ENCODE data around the gene GSTO1.

The GSTO1 gene

DNA sequence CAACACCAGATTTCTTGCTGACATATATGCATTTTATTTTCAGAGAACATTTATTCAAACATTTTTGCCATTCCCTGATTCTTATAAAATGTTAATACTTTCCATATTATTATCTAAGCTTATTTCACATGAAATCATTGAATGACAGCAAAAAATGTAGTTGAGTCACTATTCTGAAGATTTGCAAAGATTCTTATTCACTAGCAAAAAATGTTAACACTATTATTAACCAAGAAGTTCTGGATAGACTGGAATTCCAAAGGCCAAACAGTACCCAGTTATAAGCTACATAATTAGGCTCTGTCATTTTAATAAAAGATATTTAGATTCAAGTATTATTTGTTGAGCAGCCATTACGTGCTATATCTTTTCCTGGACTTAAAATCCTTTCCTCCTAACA is 18.6 kb downstream of the GSTO1 start:
- TF ChIP-seq, protein P1, sequence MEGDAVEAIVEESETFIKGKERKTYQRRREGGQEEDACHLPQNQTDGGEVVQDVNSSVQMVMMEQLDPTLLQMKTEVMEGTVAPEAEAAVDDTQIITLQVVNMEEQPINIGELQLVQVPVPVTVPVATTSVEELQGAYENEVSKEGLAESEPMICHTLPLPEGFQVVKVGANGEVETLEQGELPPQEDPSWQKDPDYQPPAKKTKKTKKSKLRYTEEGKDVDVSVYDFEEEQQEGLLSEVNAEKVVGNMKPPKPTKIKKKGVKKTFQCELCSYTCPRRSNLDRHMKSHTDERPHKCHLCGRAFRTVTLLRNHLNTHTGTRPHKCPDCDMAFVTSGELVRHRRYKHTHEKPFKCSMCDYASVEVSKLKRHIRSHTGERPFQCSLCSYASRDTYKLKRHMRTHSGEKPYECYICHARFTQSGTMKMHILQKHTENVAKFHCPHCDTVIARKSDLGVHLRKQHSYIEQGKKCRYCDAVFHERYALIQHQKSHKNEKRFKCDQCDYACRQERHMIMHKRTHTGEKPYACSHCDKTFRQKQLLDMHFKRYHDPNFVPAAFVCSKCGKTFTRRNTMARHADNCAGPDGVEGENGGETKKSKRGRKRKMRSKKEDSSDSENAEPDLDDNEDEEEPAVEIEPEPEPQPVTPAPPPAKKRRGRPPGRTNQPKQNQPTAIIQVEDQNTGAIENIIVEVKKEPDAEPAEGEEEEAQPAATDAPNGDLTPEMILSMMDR (IDR thresholded peaks at IDR 0.05; ENCODE audit: low read depth, low read length) = no peak
- no peak overlapping the region for H3K4me3 ChIP-seq (ENCODE audit: low read depth, low read length)
- in situ Hi-C loops (cut with HindIII; ENCODE audit: low sequenced_read_pairs) = no loop called here
- DNase-seq (ENCODE audit: low read depth, low spot score) = no peak

DNA sequence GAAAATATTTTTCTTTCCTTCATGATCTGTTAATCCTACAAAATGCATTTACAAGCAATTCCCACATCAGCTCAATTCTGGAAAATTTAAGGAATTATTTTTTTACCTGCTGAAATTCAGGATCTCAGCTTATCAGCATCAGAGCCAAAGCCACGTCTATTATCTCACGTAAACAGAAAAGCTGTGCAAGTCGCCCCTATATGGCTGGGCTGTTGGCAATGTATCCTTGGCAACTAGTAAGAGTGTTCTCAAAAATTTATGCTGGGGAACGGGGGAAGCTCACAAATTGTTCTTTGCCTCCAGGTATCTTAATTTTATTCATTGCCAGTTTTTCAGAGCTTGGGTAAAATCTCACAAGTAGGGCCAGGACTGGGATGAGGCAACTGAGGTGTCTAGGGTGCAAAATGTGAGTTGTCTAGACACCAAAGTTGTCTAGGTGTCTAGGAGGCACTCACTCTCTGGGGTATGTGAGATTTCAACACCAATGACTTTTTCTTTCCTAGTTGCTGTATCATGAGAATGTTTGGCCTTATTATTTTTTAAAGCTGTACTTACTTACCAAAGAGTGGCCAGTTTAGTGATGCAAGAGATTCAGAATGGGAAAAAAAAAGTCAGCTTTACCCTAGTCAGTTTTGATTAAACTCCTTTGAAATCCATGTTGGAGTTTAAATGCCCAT is 19.3 kb downstream of the GSTO1 start:
- in situ Hi-C loops (cut with HindIII; ENCODE audit: low sequenced_read_pairs) = no loop called here
- no peak overlapping the region for H3K4me3 ChIP-seq (ENCODE audit: low read depth, low read length)
- DNase-seq (ENCODE audit: low read depth, low spot score) = no peak
- TF ChIP-seq, protein P1 (IDR thresholded peaks at IDR 0.05; ENCODE audit: low read depth, low read length) = no peak

DNA sequence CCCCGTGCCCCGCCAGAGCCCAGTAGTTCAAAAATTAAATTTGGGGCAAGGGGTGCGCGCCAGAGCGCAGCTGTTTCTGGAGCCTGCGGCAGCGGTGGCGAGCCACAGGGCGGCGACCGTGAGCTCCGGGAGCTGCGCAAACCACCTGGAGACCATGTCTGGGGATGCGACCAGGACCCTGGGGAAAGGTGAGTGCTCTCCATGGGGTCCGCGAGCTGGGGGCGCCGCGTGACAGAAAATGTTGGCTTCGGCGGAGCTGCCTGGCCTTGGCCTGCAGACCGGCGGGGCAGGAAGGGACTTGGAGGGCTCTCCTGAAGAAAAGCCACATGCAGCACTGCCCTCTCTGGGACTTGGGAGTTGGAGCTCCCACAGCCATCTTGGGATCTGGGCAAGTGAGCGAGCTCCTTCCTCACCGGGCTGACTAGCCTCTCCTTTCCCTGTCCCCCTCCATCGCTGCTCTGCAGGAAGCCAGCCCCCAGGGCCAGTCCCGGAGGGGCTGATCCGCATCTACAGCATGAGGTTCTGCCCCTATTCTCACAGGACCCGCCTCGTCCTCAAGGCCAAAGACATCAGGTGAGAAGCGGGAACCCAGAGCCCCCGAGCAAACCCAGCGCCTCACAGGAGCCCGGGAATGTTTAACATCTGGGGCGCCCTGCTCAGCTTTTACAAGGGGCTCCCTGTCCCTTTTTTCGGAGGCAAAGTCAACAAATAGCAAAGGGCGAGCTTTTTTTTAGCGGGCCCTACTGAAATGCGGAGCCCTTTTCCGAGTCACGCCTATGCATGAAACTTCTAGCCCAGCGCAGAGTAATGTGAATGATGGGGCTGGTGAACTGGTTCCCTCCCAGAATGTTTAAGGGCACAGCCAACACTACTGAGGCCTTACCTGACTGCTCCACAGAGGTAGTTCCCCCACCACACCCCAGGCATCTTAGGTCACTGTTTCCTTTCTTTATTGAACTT is 20.4 kb downstream of the GSTO1 start:
- peak overlapping the region; percentile 23 for H3K4me3 ChIP-seq (ENCODE audit: low read depth, low read length)
- in situ Hi-C loops (cut with HindIII; ENCODE audit: low sequenced_read_pairs) = no loop called here
- TF ChIP-seq, protein P1 (IDR thresholded peaks at IDR 0.05; ENCODE audit: low read depth, low read length) = peak; percentile 94
- DNase-seq (ENCODE audit: low read depth, low spot score) = peak; percentile 29

DNA sequence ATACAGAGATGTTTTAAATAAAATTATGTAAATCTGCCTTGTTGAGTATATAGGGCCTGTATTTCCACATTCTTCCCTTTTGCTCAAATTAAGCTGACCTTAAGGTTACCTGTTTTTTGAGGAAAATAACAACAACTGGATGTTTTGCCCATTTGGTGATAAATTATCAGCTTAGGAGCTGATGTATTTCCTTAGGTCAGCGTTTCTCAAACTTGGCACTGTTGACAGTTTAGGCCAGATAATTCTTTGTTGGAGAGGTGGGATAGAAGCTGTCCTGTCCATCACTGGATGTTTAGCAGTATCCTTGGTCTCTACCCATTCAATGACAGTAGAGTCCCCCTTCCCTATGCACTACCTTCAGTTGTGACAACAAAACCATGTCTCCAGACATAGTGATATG is 21.5 kb downstream of the GSTO1 start:
- TF ChIP-seq, protein P1 (IDR thresholded peaks at IDR 0.05; ENCODE audit: low read depth, low read length) = no peak
- H3K4me3 ChIP-seq (ENCODE audit: low read depth, low read length) = no peak overlapping the region
- DNase-seq (ENCODE audit: low read depth, low spot score) = no peak
- in situ Hi-C loops (cut with HindIII; ENCODE audit: low sequenced_read_pairs) = no loop called here

DNA sequence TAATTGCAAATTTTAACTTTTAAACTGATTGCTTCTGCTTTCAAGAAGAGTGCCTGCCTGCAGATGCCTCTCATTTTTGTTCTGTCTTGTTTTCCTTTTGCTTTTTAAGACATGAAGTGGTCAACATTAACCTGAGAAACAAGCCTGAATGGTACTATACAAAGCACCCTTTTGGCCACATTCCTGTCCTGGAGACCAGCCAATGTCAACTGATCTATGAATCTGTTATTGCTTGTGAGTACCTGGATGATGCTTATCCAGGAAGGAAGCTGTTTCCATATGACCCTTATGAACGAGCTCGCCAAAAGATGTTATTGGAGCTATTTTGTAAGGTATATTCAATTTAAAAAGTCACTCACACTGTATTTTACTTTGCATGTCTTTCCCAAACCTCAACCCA is 23.1 kb downstream of the GSTO1 start:
- in situ Hi-C loops (cut with HindIII; ENCODE audit: low sequenced_read_pairs) = no loop called here
- no peak for DNase-seq (ENCODE audit: low read depth, low spot score)
- H3K4me3 ChIP-seq (ENCODE audit: low read depth, low read length) = no peak overlapping the region
- TF ChIP-seq, protein P1 (IDR thresholded peaks at IDR 0.05; ENCODE audit: low read depth, low read length) = no peak

DNA sequence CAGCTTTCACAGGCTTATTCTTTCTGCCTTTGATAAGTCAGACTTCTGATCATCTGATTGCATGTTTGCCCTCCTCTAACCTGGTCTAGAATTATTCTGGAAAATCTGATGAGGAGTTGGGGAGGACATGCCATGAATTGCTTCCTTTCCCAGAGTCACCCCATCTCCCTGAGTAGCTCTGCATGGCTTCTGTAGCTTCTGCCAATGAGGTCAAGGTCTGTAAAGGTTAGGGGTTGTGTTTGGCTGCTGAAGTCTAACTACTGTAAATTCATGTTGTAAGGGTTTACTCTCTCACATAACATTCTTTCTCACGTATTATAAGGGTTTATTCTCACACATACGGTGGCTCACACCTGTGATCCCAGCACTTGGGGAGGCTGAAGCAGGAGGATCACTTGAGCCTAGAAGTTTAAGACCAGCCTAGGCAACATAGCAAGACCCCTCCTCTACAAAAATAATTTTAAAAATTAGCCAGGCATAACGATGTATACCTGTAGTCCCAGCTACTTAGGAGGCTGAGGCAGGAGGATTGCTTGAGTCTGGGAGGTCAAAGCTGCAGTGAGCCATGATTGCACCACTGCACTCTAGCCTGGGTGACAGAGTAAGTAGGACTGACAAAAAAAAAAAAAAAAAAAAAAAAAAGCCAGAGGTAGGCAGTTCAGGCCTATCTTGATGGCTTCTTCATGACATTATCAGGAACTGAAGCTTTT is 25.0 kb downstream of the GSTO1 start:
- in situ Hi-C loops (cut with HindIII; ENCODE audit: low sequenced_read_pairs) = no loop called here
- TF ChIP-seq, protein P1 (IDR thresholded peaks at IDR 0.05; ENCODE audit: low read depth, low read length) = no peak
- DNase-seq (ENCODE audit: low read depth, low spot score) = no peak
- H3K4me3 ChIP-seq (ENCODE audit: low read depth, low read length) = no peak overlapping the region

Measured in astrocyte of the spinal cord (primary cell).